Measurements from ENCODE around the gene MCL1.
A peak's percentile ranks its signal among the peaks of the same experiment; 100 is the strongest.

Gene MCL1

DNA sequence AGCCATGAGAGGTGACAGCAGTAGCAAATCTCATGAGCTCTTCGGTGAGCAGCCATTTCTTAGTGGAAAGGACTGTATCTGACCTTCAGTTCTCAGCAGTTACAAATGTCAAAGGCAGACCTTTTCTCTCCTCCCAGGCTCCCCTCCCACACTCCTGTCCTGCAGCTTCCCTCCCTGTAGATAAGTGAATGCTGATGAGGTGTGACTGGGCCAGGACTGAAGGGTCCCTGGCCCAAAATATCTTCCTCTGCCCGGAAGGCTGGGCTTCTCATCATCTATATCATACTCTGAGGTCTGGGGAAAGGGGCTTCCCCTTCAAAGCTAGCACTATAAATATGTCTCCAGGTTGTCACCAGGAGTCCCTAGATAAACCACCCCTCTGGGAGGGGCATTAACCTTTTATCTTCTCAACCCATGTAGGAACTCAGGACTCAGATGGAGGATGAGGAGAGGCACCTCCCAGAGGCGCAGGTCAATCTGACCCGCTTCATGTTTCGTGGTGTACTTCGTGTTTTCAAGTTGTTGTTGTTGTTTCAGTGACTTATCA, 33.9 kb downstream of the MCL1 start:
- TF ChIP-seq CTCF (IDR thresholded peaks at IDR 0.05; ENCODE audit: low read depth, low read length) = no peak
- TF ChIP-seq POLR2A (IDR thresholded peaks at IDR 0.05; ENCODE audit: extremely low read depth, insufficient read length) = no peak
- no peak for TF ChIP-seq MYC (IDR thresholded peaks at IDR 0.05; ENCODE audit: low read depth, low read length)
- TF ChIP-seq, protein P1, sequence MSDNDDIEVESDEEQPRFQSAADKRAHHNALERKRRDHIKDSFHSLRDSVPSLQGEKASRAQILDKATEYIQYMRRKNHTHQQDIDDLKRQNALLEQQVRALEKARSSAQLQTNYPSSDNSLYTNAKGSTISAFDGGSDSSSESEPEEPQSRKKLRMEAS (IDR thresholded peaks at IDR 0.05; ENCODE audit: low read depth, low read length) = no peak
- peak; percentile 1 for DNase-seq (ENCODE audit: low read depth)
- H3K4me3 ChIP-seq (ENCODE audit: low read depth, low read length) = no peak overlapping the region

- DNase-seq (ENCODE audit: low read depth) = no peak
- TF ChIP-seq, protein P1 (IDR thresholded peaks at IDR 0.05; ENCODE audit: low read depth, low read length) = no peak
- no peak for TF ChIP-seq POLR2A (IDR thresholded peaks at IDR 0.05; ENCODE audit: extremely low read depth, insufficient read length)
- TF ChIP-seq MYC (IDR thresholded peaks at IDR 0.05; ENCODE audit: low read depth, low read length) = no peak
- TF ChIP-seq CTCF (IDR thresholded peaks at IDR 0.05; ENCODE audit: low read depth, low read length) = no peak
- no peak overlapping the region for H3K4me3 ChIP-seq (ENCODE audit: low read depth, low read length)
Measured at GRCh38 chr1:150544204-150544603, 35.2 kb downstream of the MCL1 start.

- TF ChIP-seq CTCF (IDR thresholded peaks at IDR 0.05; ENCODE audit: low read depth, low read length) (no peak), POLR2A (IDR thresholded peaks at IDR 0.05; ENCODE audit: extremely low read depth, insufficient read length) (no peak), MYC (IDR thresholded peaks at IDR 0.05; ENCODE audit: low read depth, low read length) (no peak)
- TF ChIP-seq, protein P1 (IDR thresholded peaks at IDR 0.05; ENCODE audit: low read depth, low read length) = no peak
- no peak for DNase-seq (ENCODE audit: low read depth)
- H3K4me3 ChIP-seq (ENCODE audit: low read depth, low read length) = no peak overlapping the region
Measured at GRCh38 chr1:150543500-150544143, 35.8 kb downstream of the MCL1 start.

DNA sequence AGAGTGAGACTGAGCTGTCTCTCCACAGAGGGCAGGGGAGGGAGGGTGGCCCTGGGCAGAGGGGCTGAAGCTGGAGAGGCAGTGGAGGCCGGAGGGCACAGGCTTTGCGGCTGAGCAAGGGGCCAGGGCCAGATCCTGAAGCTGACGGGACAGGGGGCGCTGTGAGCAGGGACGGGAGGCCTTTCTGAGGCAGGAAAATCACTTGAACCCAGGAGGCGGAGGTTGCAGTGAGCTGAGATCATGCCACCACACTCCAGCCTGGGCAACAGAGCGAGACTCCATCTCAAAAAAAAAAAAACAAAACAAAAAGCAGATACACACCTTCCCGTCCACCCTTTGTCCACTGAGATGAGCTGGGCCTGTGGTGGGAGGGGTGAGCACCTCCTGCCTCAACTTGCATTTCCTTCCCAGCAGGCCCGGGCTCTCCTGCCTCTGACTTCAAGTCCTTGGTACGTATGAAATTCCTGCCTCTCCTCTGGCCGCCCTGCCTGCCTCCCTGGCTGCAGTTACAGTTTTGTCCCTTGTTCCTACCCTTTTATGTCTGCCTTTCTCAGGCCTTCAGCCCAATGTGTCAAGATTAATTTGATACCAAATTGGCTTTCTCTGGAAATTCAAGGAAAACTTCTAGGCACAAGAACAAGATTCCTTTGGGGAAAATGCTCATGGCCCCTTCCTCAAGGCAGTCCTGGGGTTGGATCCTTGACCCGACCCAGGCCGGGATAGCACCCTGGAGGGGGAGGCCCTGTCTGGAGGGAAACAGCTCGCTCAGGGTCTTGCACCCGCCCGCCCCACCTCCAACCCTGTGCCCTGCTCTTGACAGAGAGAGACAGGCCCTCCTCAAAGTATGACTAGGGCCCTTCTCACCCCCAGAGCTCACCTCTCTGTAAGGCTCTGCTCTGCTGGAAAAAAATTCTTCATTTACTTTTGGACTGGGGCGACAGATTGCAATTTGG, 41.4 kb downstream of the MCL1 start:
- no peak for DNase-seq (ENCODE audit: low read depth)
- H3K4me3 ChIP-seq (ENCODE audit: low read depth, low read length) = no peak overlapping the region
- TF ChIP-seq POLR2A (IDR thresholded peaks at IDR 0.05; ENCODE audit: extremely low read depth, insufficient read length) (no peak), CTCF (IDR thresholded peaks at IDR 0.05; ENCODE audit: low read depth, low read length) (no peak), MYC (IDR thresholded peaks at IDR 0.05; ENCODE audit: low read depth, low read length) (no peak)
- TF ChIP-seq, protein P1 (IDR thresholded peaks at IDR 0.05; ENCODE audit: low read depth, low read length) = no peak

DNA sequence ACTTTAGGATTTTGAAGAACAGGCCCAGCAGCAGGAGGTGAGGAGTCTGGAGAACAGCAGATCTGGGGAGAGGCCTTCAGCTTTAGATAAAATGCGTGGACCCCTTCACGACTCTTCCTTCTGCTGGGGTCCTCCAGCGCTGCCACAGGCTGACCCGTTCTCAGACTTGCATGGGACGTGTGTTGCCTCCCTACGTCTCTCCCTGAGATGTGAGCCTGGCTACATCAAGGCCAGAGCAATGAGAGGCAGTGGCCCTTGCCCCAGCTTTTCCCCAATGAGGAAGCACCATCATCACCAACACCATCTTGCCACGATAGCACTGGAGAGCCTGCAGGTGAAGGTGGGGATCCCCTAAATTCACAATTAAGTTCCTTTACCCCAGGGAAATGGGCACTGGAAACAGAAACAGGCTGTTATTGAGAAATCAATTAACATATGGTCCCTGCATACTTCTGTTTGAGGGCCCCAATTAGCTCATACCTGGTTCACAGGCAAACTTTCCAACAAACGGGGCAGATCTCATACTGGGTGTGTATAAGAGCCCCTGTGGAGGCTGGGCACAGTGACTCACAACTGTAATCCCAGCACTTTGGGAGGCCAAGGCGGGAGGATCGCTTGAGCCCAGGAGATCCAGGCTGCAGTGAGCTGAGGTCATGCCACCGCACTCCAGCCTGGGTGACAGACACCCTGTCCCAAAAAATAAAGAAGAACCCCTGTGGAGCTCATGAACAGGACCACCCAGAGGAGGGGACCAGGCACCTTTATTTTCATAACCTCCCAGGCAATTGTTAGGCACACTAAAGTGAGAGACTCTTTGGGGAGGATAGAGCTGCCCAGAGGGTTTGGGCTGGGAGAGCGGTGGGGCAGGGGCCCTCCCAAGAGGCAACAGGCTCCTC, 42.3 kb downstream of the MCL1 start:
- peak; percentile 46 for DNase-seq (ENCODE audit: low read depth)
- TF ChIP-seq CTCF (IDR thresholded peaks at IDR 0.05; ENCODE audit: low read depth, low read length) = no peak
- TF ChIP-seq MYC (IDR thresholded peaks at IDR 0.05; ENCODE audit: low read depth, low read length) = no peak
- no peak for TF ChIP-seq POLR2A (IDR thresholded peaks at IDR 0.05; ENCODE audit: extremely low read depth, insufficient read length)
- TF ChIP-seq, protein P1 (IDR thresholded peaks at IDR 0.05; ENCODE audit: low read depth, low read length) = no peak
- H3K4me3 ChIP-seq (ENCODE audit: low read depth, low read length) = no peak overlapping the region
